ENCODE data around the gene TMSB4X.

TMSB4X gene

GRCh38 chrX:12965131-12965940, 9.6 kb upstream of the TMSB4X start:
- TF ChIP-seq CTCF (IDR thresholded peaks at IDR 0.05; ENCODE audit: insufficient read depth, low read length): no peak
- TF ChIP-seq GABPA (IDR thresholded peaks at IDR 0.05; ENCODE audit: low read depth): no peak
- TF ChIP-seq SPI1 (IDR thresholded peaks at IDR 0.05; ENCODE audit: borderline replicate concordance, low read depth): no peak
- no peak for TF ChIP-seq POLR2AphosphoS5 (IDR thresholded peaks at IDR 0.05; ENCODE audit: low read depth)
- TF ChIP-seq REST (IDR thresholded peaks at IDR 0.05; ENCODE audit: insufficient replicate concordance, low read depth): no peak
- DNase-seq (ENCODE audit: low read depth in 1 of 2, low spot score in 1 of 2): no peak
- no peak overlapping the region for H3K27ac ChIP-seq (replicated peaks)
- H3K27me3 ChIP-seq (ENCODE audit: insufficient read depth, poor library complexity, severe bottlenecking): no peaks in the 10 kb centered on the region
- no peak overlapping the region for H3K4me3 ChIP-seq (replicated peaks; ENCODE audit: insufficient read depth, low read length)

GRCh38 chrX:12966151-12966550, 8.8 kb upstream of the TMSB4X start:
- H3K27ac ChIP-seq (replicated peaks): no peak overlapping the region
- no peak overlapping the region for H3K4me3 ChIP-seq (replicated peaks; ENCODE audit: insufficient read depth, low read length)
- DNase-seq (ENCODE audit: low read depth in 1 of 2, low spot score in 1 of 2): no peak
- TF ChIP-seq GABPA (IDR thresholded peaks at IDR 0.05; ENCODE audit: low read depth) (no peak), POLR2AphosphoS5 (IDR thresholded peaks at IDR 0.05; ENCODE audit: low read depth) (no peak), REST (IDR thresholded peaks at IDR 0.05; ENCODE audit: insufficient replicate concordance, low read depth) (no peak), CTCF (IDR thresholded peaks at IDR 0.05; ENCODE audit: insufficient read depth, low read length) (no peak), SPI1 (IDR thresholded peaks at IDR 0.05; ENCODE audit: borderline replicate concordance, low read depth) (no peak)
- H3K27me3 ChIP-seq (ENCODE audit: insufficient read depth, poor library complexity, severe bottlenecking): no peaks in the 10 kb centered on the region

- DNase-seq (ENCODE audit: low read depth in 1 of 2, low spot score in 1 of 2): no peak
- TF ChIP-seq GABPA (IDR thresholded peaks at IDR 0.05; ENCODE audit: low read depth) (no peak), SPI1 (IDR thresholded peaks at IDR 0.05; ENCODE audit: borderline replicate concordance, low read depth) (no peak), POLR2AphosphoS5 (IDR thresholded peaks at IDR 0.05; ENCODE audit: low read depth) (no peak), REST (IDR thresholded peaks at IDR 0.05; ENCODE audit: insufficient replicate concordance, low read depth) (no peak), CTCF (IDR thresholded peaks at IDR 0.05; ENCODE audit: insufficient read depth, low read length) (no peak)
- Histone ChIP-seq H3K27me3 (ENCODE audit: insufficient read depth, poor library complexity, severe bottlenecking) (no peaks in the 10 kb centered on the region), H3K4me3 (replicated peaks; ENCODE audit: insufficient read depth, low read length) (no peak overlapping the region), H3K27ac (replicated peaks) (peak overlapping the region; percentile 37)
Measured at GRCh38 chrX:12967711-12968465, 7.0 kb upstream of the TMSB4X start.
